Natural killer cell (primary cell): ENCODE measurements around the gene SCARB1. TPM values are rescaled to one million over a fixed set of nuclear protein-coding genes. Genes with fewer than 3 reads are reported as not detected.

Experiments used
- ATAC-seq, 3 donors: fragments of 150-1000 bp in 2 of 3; fragments of 200-7000 bp in 1 of 3; cut with Tn5 transposase; 1 replicate in 1 of 3; 2 replicates in 2 of 3; pipeline ENCODE4 v1.10.0; 2021; ENCODE audit warnings: mild to moderate bottlenecking in 2 of 3, moderate library complexity in 2 of 3
- DNase-seq, 2 donors: peaks; one replicate each; pipeline versions ENCODE4 v3.0.0 to v3.0.0-alpha.2; 2013 to 2021; ENCODE audit warnings: mixed read lengths in 1 of 2
- H3K27ac ChIP-seq: one replicate; pipeline ENCODE4 v1.5.1; 2013; ENCODE audit warnings: mild to moderate bottlenecking, low read length
- H3K27me3 ChIP-seq: one replicate; pipeline ENCODE4 v1.6.1; 2013; ENCODE audit warnings: low read length; ENCODE audit not compliant: control insufficient read depth, insufficient read depth
- H3K36me3 ChIP-seq: one replicate; pipeline ENCODE4 v1.6.1; 2013; ENCODE audit warnings: low read length; ENCODE audit not compliant: control insufficient read depth, insufficient read depth
- H3K4me1 ChIP-seq: one replicate; pipeline ENCODE4 v1.6.1; 2013; ENCODE audit warnings: low read length; ENCODE audit not compliant: control insufficient read depth, insufficient read depth
- H3K4me3 ChIP-seq: one replicate; pipeline ENCODE4 v1.5.1; 2013; ENCODE audit warnings: low read length
- H3K9me3 ChIP-seq: one replicate; pipeline ENCODE4 v1.6.1; 2013; ENCODE audit warnings: low read length; ENCODE audit not compliant: control insufficient read depth, insufficient read depth
- H3K27ac Mint-ChIP-seq, 2 donors: one replicate each; pipeline ENCODE4 v1.8.0; 2022; ENCODE audit warnings: mild to moderate bottlenecking in 2 of 2, mixed read lengths in 2 of 2, moderate library complexity in 1 of 2
- H3K27me3 Mint-ChIP-seq, 2 donors: one replicate each; pipeline ENCODE4 v1.8.0; 2022; ENCODE audit warnings: low read depth in 2 of 2, mixed read lengths in 2 of 2
- H3K36me3 Mint-ChIP-seq: one replicate; pipeline ENCODE4 v1.8.0; 2022; ENCODE audit warnings: mixed read lengths
- H3K4me1 Mint-ChIP-seq, 2 donors: one replicate each; pipeline ENCODE4 v1.8.0; 2022; ENCODE audit warnings: mixed read lengths in 2 of 2
- H3K4me3 Mint-ChIP-seq: one replicate; pipeline ENCODE4 v1.8.0; 2022; ENCODE audit warnings: mild to moderate bottlenecking, moderate library complexity, mixed read lengths
- H3K9me3 Mint-ChIP-seq, 2 donors: one replicate each; pipeline ENCODE4 v1.8.0; 2022; ENCODE audit warnings: mixed read lengths in 2 of 2
- WGBS: methylation state at CpG from one replicate; pipeline ENCODE4 v1.1.7; 2013; ENCODE audit warnings: missing lambda C conversion rate; ENCODE audit not compliant: insufficient coverage; 5-methylcytosine and 5-hydroxymethylcytosine counted together
- intact Hi-C: fragments of 100-400 bp; cut with micrococcal nuclease; formaldehyde crosslinking; loops from one replicate; pipeline ENCODE4 v1.14.2; 2022
- total RNA-seq, 4 donors: library from RNA; stranded (reverse); fragments of 120-200 nt in 1 of 4; gene quantifications; one replicate each; pipeline versions ENCODE4 v1.2.3 to v1.2.4, GENCODE V29; 2013 to 2022
- TF ChIP-seq, protein P1 (sequence below): fragments of 200-600 bp; IDR thresholded peaks from one replicate; pipeline ENCODE4 v1.8.0; 2022; ENCODE audit warnings: antibody characterized with exemption

The SCARB1 gene
- total RNA-seq, 3 donors from 2014 or later (not counting 1 experiment from before 2014, with no cell fraction given), result 1.1 to 2.7 (median 1.3) TPM

- Histone ChIP-seq H3K27me3 (no peaks in the 10 kb centered on the region), H3K36me3 (no peaks in the 10 kb centered on the region), H3K4me1 (no peaks in the 10 kb centered on the region), H3K27ac (no peak overlapping the region), H3K9me3 (no peaks in the 10 kb centered on the region), H3K4me3 (no peak overlapping the region)
- intact Hi-C loops, result no loop called here
- H3K4me1 Mint-ChIP-seq, result no peaks in the 10 kb centered on the region
- DNase-seq (no peak), ATAC-seq (no peak)
- H3K36me3 Mint-ChIP-seq, result no peaks in the 10 kb centered on the region
- TF ChIP-seq, protein P1, sequence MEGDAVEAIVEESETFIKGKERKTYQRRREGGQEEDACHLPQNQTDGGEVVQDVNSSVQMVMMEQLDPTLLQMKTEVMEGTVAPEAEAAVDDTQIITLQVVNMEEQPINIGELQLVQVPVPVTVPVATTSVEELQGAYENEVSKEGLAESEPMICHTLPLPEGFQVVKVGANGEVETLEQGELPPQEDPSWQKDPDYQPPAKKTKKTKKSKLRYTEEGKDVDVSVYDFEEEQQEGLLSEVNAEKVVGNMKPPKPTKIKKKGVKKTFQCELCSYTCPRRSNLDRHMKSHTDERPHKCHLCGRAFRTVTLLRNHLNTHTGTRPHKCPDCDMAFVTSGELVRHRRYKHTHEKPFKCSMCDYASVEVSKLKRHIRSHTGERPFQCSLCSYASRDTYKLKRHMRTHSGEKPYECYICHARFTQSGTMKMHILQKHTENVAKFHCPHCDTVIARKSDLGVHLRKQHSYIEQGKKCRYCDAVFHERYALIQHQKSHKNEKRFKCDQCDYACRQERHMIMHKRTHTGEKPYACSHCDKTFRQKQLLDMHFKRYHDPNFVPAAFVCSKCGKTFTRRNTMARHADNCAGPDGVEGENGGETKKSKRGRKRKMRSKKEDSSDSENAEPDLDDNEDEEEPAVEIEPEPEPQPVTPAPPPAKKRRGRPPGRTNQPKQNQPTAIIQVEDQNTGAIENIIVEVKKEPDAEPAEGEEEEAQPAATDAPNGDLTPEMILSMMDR, result no peak
- H3K27ac Mint-ChIP-seq, result no peak overlapping the region
- WGBS, result 86% methylated on average over 17 of the region's 17 CpGs
- H3K4me3 Mint-ChIP-seq, result no peak overlapping the region
- H3K27me3 Mint-ChIP-seq, result no peaks in the 10 kb centered on the region
- no peaks in the 10 kb centered on the region for H3K9me3 Mint-ChIP-seq
Measured at GRCh38 chr12:124835656-124836410, 27.8 kb downstream of the SCARB1 start.

DNA sequence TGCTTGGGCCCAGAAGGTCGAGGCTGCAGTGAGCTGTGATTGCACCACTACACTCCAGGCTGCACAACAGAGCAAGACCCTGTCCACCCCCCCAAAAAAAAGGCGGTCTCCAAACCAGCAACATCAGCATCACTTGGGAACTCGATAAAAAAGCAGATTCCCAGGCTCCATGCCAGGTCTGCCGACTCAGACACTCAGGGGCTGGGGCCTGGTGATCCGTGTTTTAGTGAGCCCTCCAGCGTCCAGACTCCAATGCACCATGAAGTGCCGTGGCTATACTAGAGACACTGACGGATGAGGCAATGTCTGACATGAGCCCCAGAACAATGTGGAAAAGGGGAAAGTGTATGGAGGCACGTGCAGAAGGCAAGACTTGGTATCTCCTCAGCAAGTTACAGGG, 28.8 kb downstream of the SCARB1 start:
- ATAC-seq (no peak), DNase-seq (no peak)
- 94% methylated on average over 9 of the region's 9 CpGs for WGBS
- Histone ChIP-seq H3K4me1 (no peaks in the 10 kb centered on the region), H3K27ac (no peak overlapping the region), H3K9me3 (no peaks in the 10 kb centered on the region), H3K36me3 (no peaks in the 10 kb centered on the region), H3K4me3 (no peak overlapping the region), H3K27me3 (no peaks in the 10 kb centered on the region)
- H3K27me3 Mint-ChIP-seq, result no peaks in the 10 kb centered on the region
- peaks cover under 1 to 1% of the 10 kb centered on the region in 2 donors for H3K9me3 Mint-ChIP-seq
- H3K4me1 Mint-ChIP-seq, result no peaks in the 10 kb centered on the region
- no peaks in the 10 kb centered on the region for H3K36me3 Mint-ChIP-seq
- intact Hi-C loops, result no loop called here
- no peak overlapping the region for H3K27ac Mint-ChIP-seq
- H3K4me3 Mint-ChIP-seq, result no peak overlapping the region
- TF ChIP-seq, protein P1, result no peak

DNA sequence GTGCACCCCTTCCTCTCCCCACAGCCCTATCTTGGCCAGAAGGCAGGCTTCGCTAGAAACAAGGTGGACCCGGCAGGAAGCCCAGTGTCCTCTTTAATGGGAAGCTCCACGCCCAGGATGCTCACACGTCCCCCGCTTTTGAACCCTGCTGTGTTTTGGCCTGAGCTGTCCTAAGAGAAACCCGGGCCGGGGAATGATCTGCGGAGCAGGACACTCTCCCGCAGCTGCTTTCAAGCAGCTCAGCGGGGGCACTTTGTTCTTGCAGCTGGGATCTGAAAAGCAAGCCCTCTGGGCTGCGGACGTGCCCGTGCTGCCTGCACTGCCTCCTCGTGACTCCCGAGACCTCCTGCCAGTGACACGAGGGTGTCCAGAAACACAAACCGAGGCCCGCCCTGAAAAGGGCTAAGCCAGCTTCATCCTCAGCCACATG, 30.0 kb downstream of the SCARB1 start:
- TF ChIP-seq, protein P1, result no peak
- Histone ChIP-seq H3K27me3 (no peaks in the 10 kb centered on the region), H3K4me1 (no peaks in the 10 kb centered on the region), H3K4me3 (no peak overlapping the region), H3K36me3 (no peaks in the 10 kb centered on the region), H3K27ac (no peak overlapping the region), H3K9me3 (no peaks in the 10 kb centered on the region)
- no peaks in the 10 kb centered on the region for H3K4me1 Mint-ChIP-seq
- DNase-seq, result no peak
- H3K27me3 Mint-ChIP-seq, result no peaks in the 10 kb centered on the region
- intact Hi-C loops, result no loop called here
- no peak overlapping the region for H3K4me3 Mint-ChIP-seq
- H3K9me3 Mint-ChIP-seq, result peaks cover 4 to 6% of the 10 kb centered on the region in 2 donors
- WGBS, result 90% methylated on average over 18 of the region's 18 CpGs
- no peak overlapping the region for H3K27ac Mint-ChIP-seq
- no peaks in the 10 kb centered on the region for H3K36me3 Mint-ChIP-seq
- ATAC-seq, result no peak

- no peak overlapping the region for H3K27ac Mint-ChIP-seq
- H3K4me1 Mint-ChIP-seq, result no peaks in the 10 kb centered on the region
- H3K4me3 ChIP-seq, result no peak overlapping the region
- peaks cover 4 to 6% of the 10 kb centered on the region in 2 donors for H3K9me3 Mint-ChIP-seq
- H3K9me3 ChIP-seq, result no peaks in the 10 kb centered on the region
- ATAC-seq, result no peak
- H3K36me3 ChIP-seq, result no peaks in the 10 kb centered on the region
- H3K27ac ChIP-seq, result no peak overlapping the region
- intact Hi-C loops, result no loop called here
- no peaks in the 10 kb centered on the region for H3K36me3 Mint-ChIP-seq
- 80% methylated on average over 4 of the region's 4 CpGs for WGBS
- DNase-seq, result no peak
- no peaks in the 10 kb centered on the region for H3K4me1 ChIP-seq
- H3K27me3 Mint-ChIP-seq, result no peaks in the 10 kb centered on the region
- H3K4me3 Mint-ChIP-seq, result no peak overlapping the region
- TF ChIP-seq, protein P1, result no peak
- H3K27me3 ChIP-seq, result no peaks in the 10 kb centered on the region
Measured at GRCh38 chr12:124832856-124833255, 30.8 kb downstream of the SCARB1 start.
